GM20431 (cell line): ENCODE data around the gene CDHR3.

Source experiments
- in situ Hi-C: fragments of 300-500 bp; cut with MseI, MboI; formaldehyde crosslinking; loops from one replicate; pipeline ENCODE4 v1.15.0; 2020; ENCODE audit warnings: low sequenced_read_pairs; ENCODE audit not compliant: unreplicated experiment

CDHR3 gene

GRCh38 chr7:106039486-106040060 lies 76.5 kb downstream of the CDHR3 start:
- in situ Hi-C loops: loop anchor here (10.0 to 25.0 kb wide), 2 partner anchors 275 to 377 kb away; no protein-coding TSS in a partner anchor

GRCh38 chr7:106041140-106041717 lies 78.2 kb downstream of the CDHR3 start:
- in situ Hi-C loops: loop anchor here (10.0 to 25.0 kb wide), 2 partner anchors 276 to 379 kb away; no protein-coding TSS in a partner anchor

DNA sequence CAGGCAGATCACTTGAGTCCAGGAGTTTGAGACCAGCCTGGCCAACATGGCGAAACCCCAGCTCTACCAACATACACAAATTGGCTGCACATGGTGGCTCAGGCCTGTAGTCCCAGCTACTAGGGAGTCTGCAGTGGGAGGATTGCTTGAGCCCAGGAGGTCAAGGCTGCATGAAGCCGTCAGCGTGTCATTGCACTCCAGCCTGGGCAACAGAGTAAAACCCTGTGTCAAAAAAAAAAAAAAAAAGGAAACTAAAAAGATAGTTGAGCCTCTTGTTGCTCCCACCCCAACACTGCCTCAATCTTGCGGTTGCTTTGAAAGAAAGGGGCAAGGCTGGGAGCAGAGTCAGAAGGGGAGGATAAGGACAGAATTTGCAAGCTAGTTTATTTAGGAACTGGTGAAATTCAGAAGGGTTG lies 79.1 kb downstream of the CDHR3 start:
- in situ Hi-C loops: loop anchor here (10.0 to 25.0 kb wide), 2 partner anchors 277 to 380 kb away; no protein-coding TSS in a partner anchor

DNA sequence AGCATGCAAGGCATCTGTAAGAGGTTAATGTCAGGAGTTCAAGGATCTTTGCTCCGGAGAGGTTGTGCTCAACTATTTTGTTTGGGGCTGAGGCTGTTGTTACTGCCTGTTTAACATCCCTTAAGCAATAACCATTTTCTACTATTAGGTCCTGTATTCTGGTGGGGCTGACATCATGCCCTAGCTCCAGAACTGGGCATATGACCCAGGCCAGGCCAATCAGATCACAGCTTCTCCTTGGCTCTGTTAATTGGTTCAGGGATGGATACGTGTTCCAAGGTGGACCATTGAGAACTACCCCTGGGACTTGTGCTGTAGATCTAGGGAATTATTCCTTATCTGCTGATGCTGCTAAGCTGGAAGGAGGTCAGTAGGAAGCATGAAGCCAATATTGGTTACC lies 82.1 kb downstream of the CDHR3 start:
- in situ Hi-C loops: loop anchor here (10.0 to 25.0 kb wide), 2 partner anchors 280 to 383 kb away; no protein-coding TSS in a partner anchor

- in situ Hi-C loops: loop anchor here (10.0 to 25.0 kb wide), 2 partner anchors 281 to 383 kb away; no protein-coding TSS in a partner anchor
Measured at GRCh38 chr7:106045586-106045985, 82.5 kb downstream of the CDHR3 start.

DNA sequence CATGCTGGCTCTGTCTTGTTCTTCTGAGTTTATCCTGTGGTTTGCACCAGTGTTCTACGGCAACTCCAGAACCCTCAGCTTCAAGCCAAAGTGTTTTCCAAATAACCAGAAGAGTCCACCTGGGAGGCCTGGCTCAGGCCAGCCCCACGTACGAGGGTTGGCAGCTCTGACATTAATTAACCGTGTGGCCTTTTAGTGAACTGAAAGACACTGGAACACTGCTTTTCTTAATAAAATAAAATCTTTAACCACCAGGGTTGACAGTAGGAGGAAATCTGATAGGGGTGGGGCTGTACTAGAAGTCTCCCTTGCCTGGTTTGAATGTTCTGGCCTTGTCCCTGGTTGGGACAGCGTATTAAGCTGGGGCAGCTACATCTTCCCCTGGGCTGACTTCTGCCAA lies 84.1 kb downstream of the CDHR3 start:
- in situ Hi-C loops: loop anchor here (10.0 to 25.0 kb wide), 2 partner anchors 282 to 385 kb away; no protein-coding TSS in a partner anchor

- in situ Hi-C loops: loop anchor here (10.0 to 25.0 kb wide), 2 partner anchors 283 to 386 kb away; no protein-coding TSS in a partner anchor
Measured at GRCh38 chr7:106047818-106048705, 85.0 kb downstream of the CDHR3 start.

DNA sequence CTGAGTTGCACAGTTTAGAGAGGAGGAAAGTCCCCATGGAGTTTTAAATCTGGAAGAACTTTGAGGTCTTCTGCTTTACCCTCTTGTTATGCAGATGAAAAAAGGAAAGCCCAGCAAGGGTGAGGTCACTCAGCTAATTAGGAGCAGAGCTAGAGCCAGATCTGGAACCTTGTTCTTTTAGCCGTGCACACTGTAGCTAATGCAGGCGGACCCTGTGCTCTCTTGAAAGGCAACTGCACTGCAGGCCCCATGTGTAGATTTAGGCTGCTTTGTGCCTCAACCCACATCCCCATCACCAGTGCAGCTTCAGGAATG lies 85.6 kb downstream of the CDHR3 start:
- in situ Hi-C loops: loop anchor here (10.0 to 25.0 kb wide), 2 partner anchors 284 to 386 kb away; no protein-coding TSS in a partner anchor

DNA sequence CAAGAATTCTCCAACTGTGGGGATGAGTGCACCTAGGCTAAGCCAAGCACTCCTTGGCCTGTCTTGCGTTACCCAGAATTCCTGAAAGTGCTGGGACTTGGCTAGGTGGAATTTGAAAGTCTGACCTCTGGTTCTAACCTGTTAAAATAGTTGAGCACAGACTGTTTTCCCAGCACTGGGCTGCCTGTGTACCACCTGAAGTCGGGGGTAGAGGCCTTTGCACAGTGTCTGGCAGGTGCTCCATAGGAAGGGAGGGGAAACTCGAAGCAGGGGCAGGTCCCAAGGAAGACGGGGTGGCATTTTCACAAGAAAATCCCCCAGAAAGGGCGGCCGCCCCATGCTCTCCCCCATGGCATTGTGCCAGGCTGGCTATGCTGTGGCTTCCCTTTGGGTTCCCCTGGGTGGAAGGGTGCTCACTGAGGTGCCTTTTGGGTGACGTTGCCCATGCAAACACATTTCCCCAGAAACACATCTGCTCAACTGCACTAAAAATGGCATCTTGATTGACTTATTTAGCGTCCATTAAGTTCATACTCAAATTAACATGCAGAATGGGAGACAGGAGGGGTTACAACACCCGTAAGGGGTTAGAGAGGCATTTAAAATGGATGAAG lies 86.2 kb downstream of the CDHR3 start:
- in situ Hi-C loops: loop anchor here (10.0 to 25.0 kb wide), 2 partner anchors 284 to 387 kb away; no protein-coding TSS in a partner anchor

- in situ Hi-C loops: loop anchor here (5.0 kb wide), 1 partner anchor 102 kb away; no protein-coding TSS in a partner anchor
Measured at GRCh38 chr7:106050002-106050745, 87.1 kb downstream of the CDHR3 start.

GRCh38 chr7:106050746-106051117 lies 87.7 kb downstream of the CDHR3 start:
- in situ Hi-C loops: loop anchor here (5.0 kb wide), 1 partner anchor 102 kb away; no protein-coding TSS in a partner anchor

GRCh38 chr7:106052681-106053080 lies 89.6 kb downstream of the CDHR3 start:
- in situ Hi-C loops: loop anchor here (5.0 kb wide), 1 partner anchor 100 kb away; no protein-coding TSS in a partner anchor

DNA sequence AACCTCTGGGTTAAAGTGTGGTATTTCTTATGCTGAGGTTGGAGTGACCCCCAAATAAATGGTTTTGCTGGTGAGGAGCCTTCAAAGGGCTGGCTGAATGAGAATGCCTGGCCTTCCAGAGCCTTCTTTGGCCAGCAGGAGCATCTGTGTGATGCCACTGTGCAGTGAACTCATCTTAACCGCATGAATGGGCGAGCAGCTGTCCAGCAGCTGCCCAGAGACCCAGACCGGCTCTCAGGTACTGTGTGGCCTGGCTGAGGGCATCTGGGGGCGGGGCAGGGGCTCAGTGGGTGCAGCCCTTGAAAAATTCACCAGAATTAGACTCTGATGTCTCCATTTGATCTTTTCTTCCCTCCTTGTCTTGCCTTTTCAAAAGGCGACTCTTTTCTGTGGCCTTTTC lies 90.0 kb downstream of the CDHR3 start:
- in situ Hi-C loops: loop anchor here (5.0 kb wide), 1 partner anchor 99 kb away; no protein-coding TSS in a partner anchor

DNA sequence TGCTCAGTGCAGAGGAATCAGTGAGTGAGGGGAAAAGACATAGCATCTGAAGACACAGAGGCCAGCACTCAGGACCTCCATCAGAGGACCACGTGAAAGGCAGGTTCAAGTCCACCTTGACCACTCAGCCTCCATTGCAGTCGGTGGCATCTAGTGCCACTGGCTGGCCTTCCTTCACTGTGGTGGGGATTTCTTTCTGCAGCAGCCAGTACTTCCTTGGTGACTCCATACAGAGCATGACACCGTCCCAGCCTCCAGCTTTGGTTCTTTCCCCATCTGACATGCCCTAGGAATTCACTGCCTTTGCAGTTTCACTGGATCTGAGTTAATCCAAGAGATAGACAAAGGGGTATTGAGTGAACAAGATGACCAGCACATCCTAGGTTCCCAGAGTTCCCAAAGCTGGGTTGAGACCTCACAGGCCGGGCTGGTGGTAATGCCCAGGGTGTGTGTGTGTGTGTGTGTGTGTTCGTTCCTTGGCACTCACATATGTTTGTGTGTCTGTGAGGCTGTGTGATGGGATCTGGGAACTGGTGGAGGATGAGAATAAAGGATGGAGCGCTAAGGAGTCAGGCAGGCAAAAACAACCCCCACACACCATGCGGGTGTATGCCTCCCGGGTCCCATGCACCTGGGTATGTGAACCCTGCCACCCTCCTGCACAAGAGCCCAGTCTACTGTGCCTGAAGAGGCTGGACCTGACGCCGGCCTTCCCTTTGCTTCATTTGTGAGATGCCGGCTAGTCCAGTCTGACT lies 91.3 kb downstream of the CDHR3 start:
- in situ Hi-C loops: loop anchor here (5.0 kb wide), 1 partner anchor 98 kb away; no protein-coding TSS in a partner anchor

DNA sequence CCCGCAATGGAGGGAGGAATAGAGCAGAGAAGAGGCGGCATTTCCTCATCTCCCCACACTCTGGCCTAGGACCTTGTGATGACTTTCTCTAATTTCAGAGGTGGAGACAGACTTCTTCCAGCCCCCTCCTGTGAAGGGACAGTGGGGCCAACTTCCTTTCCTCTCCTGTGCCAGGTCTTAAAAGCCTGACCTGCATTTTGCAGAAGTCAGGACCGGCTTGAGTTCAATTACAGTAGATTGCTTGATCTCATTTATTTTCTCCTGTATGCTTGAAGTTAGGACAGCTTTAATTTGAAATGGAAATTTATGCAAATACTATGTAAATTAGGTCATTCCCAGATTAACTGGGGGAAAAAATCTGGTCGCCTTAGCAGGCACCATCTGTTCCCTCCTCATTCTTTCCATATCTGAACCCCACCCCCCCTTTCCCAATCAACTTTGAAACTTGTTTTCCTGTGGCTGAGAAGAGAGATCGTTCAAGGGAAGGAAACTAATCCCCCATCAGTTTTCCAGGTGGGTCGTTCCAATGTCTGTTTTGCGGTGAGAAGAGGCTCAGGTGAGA lies 92.0 kb downstream of the CDHR3 start:
- in situ Hi-C loops: loop anchor here (5.0 kb wide), 1 partner anchor 97 kb away; no protein-coding TSS in a partner anchor

DNA sequence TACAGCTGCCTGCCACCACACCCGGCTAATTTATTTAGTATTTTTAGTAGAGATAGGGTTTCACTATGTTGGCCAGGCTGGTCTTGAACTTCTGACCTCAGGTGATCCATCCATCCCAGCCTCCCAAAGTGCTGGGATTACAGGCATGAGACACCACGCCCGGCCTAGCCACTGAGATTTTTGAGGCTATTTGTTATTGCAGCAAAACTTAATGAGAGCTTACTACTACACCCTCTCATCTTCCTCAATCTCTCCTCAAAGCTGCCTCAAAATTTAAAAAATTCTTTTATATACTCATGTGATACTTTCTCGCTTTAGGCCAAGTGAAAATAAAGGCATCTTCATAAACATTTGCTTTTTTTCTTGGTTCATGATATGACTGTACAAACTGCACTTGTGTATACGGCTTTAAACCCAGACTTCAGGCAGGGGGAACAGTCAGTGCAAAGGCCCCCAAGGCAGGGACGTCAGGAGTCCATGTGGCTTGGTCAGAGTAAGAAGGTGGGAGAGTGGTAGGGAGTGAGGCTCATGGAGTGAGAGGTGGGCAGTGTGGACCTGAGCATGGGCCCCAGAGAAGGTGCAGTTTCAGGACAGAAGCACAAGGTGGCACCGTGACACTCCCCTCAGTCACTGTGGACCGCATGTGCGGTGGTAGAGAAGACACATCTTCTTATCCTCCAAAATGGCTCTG lies 93.6 kb downstream of the CDHR3 start:
- in situ Hi-C loops: no loop called here

GRCh38 chr7:106057204-106057961 lies 94.3 kb downstream of the CDHR3 start:
- in situ Hi-C loops: no loop called here
